Erythroblast (primary cell): ENCODE data around the gene COX19.

Source experiments
- GATA1 ChIP-seq: IDR thresholded peaks from 2 replicates; pipeline ENCODE4 v1.6.1; 2011; ENCODE audit warnings: low read depth, mild to moderate bottlenecking, control low read depth, low read length, moderate library complexity
- POLR2A ChIP-seq: IDR thresholded peaks from 2 replicates; pipeline ENCODE4 v1.6.1; 2011; ENCODE audit warnings: mild to moderate bottlenecking, low read length

GRCh38 chr7:991729-992656 is 16.6 kb upstream of the COX19 start:
- TF ChIP-seq POLR2A (no peak), GATA1 (no peak)
